ENCODE measurements around the gene DLD.

DLD gene

DNA sequence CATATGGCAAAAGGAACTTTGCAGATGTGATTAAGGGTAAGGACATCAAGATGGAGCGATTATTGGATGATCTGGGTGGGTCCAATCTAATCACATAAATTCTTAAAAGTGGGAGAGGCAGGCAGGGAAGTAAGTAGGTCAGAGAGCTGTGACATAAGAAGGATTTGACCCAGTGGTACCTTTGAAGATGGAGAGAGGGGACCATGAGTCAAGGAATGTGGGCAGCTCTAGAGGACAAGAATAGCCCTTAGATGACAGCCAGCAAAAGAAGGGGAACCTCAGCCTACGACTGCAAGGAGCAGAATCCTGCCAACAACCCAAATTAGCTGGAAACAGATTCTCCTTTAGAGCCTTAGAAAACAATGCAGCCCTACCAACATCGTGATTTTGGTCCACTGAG, 77.5 kb downstream of the DLD start:
- TF ChIP-seq, protein P1, sequence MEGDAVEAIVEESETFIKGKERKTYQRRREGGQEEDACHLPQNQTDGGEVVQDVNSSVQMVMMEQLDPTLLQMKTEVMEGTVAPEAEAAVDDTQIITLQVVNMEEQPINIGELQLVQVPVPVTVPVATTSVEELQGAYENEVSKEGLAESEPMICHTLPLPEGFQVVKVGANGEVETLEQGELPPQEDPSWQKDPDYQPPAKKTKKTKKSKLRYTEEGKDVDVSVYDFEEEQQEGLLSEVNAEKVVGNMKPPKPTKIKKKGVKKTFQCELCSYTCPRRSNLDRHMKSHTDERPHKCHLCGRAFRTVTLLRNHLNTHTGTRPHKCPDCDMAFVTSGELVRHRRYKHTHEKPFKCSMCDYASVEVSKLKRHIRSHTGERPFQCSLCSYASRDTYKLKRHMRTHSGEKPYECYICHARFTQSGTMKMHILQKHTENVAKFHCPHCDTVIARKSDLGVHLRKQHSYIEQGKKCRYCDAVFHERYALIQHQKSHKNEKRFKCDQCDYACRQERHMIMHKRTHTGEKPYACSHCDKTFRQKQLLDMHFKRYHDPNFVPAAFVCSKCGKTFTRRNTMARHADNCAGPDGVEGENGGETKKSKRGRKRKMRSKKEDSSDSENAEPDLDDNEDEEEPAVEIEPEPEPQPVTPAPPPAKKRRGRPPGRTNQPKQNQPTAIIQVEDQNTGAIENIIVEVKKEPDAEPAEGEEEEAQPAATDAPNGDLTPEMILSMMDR (conservative IDR thresholded peaks at IDR 0.05; ENCODE audit: low read depth, low read length), result no peak
- DNase-seq (ENCODE audit: low read depth), result no peak
- H3K4me3 ChIP-seq (ENCODE audit: low read length), result no peak overlapping the region

DNA sequence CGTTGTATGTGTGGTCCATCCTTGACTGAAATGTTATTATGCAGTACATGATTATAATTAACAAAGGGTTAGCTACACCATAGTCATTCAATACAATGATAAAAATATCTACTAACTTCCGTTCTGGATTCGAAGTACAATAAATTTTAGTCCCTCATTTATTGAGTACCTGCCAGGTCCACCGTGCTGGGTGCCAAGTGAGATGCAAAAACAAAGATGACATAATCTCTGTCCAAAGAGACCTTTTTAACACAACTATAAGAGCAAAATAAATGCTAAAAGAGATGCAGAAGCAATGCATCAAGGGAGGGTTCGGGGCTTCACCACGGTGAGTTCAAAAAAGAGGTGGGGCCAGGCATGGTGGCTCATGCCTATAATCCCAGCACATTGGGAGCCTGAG, 78.9 kb downstream of the DLD start:
- DNase-seq (ENCODE audit: low read depth), result no peak
- no peak overlapping the region for H3K4me3 ChIP-seq (ENCODE audit: low read length)
- TF ChIP-seq, protein P1 (conservative IDR thresholded peaks at IDR 0.05; ENCODE audit: low read depth, low read length), result no peak
